RWPE2 (cell line): ENCODE measurements around the gene LPCAT2.

Experiments
- ATAC-seq: fragments of 200-7000 bp; cut with Tn5 transposase; 3 replicates; pipeline ENCODE4 v1.9.1; 2021; ENCODE audit warnings: low read depth
- DNase-seq: peaks from one replicate; pipeline ENCODE4 v3.0.0-alpha.2; 2020; ENCODE audit warnings: low spot score
- H3K27ac ChIP-seq: fragments of 450-650 bp; 2 replicates; pipeline ENCODE4 v1.5.1; 2017; ENCODE audit warnings: mild to moderate bottlenecking; ENCODE audit not compliant: poor library complexity, severe bottlenecking
- H3K27me3 ChIP-seq: fragments of 250-450 bp; sonication (Bioruptor Pico); 2 replicates; pipeline ENCODE4 v1.5.1; 2021; ENCODE audit warnings: mild to moderate bottlenecking, moderate library complexity; ENCODE audit not compliant: insufficient read depth, poor library complexity, severe bottlenecking
- H3K36me3 ChIP-seq: fragments of 250-450 bp; sonication (Bioruptor Pico); 2 replicates; pipeline ENCODE4 v1.5.1; 2020; ENCODE audit warnings: low read depth, mild to moderate bottlenecking, moderate library complexity
- H3K4me1 ChIP-seq: fragments of 250-450 bp; sonication (Bioruptor Pico); 2 replicates; pipeline ENCODE4 v1.5.1; 2021; ENCODE audit warnings: mild to moderate bottlenecking, moderate library complexity; ENCODE audit not compliant: insufficient read depth, poor library complexity, severe bottlenecking
- H3K4me3 ChIP-seq: fragments of 250-450 bp; sonication (Bioruptor Pico); 2 replicates; pipeline ENCODE4 v1.5.1; 2021; ENCODE audit warnings: mild to moderate bottlenecking, moderate library complexity; ENCODE audit not compliant: severe bottlenecking
- H3K9me3 ChIP-seq: fragments of 250-450 bp; sonication (Bioruptor Pico); 2 replicates; pipeline ENCODE4 v1.5.1; 2021; ENCODE audit warnings: mild to moderate bottlenecking, moderate library complexity; ENCODE audit not compliant: severe bottlenecking
- TF ChIP-seq, protein P1 (sequence below): fragments of 450-650 bp; IDR thresholded peaks from one replicate; pipeline ENCODE4 v1.5.1; 2017; ENCODE audit warnings: mild to moderate bottlenecking, moderate library complexity; ENCODE audit not compliant: poor library complexity, severe bottlenecking

The LPCAT2 gene

GRCh38 chr16:55621771-55622170 is 112.9 kb downstream of the LPCAT2 start:
- no peak overlapping the region for H3K27ac ChIP-seq
- H3K27me3 ChIP-seq, result no peaks in the 10 kb centered on the region
- H3K36me3 ChIP-seq, result no peaks in the 10 kb centered on the region
- TF ChIP-seq, protein P1, sequence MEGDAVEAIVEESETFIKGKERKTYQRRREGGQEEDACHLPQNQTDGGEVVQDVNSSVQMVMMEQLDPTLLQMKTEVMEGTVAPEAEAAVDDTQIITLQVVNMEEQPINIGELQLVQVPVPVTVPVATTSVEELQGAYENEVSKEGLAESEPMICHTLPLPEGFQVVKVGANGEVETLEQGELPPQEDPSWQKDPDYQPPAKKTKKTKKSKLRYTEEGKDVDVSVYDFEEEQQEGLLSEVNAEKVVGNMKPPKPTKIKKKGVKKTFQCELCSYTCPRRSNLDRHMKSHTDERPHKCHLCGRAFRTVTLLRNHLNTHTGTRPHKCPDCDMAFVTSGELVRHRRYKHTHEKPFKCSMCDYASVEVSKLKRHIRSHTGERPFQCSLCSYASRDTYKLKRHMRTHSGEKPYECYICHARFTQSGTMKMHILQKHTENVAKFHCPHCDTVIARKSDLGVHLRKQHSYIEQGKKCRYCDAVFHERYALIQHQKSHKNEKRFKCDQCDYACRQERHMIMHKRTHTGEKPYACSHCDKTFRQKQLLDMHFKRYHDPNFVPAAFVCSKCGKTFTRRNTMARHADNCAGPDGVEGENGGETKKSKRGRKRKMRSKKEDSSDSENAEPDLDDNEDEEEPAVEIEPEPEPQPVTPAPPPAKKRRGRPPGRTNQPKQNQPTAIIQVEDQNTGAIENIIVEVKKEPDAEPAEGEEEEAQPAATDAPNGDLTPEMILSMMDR, result no peak
- no peak overlapping the region for H3K4me3 ChIP-seq
- H3K4me1 ChIP-seq, result no peaks in the 10 kb centered on the region
- ATAC-seq (no peak), DNase-seq (no peak)
- H3K9me3 ChIP-seq, result no peaks in the 10 kb centered on the region

- no peaks in the 10 kb centered on the region for H3K9me3 ChIP-seq
- no peak for ATAC-seq
- DNase-seq, result no peak
- H3K36me3 ChIP-seq, result no peaks in the 10 kb centered on the region
- H3K4me1 ChIP-seq, result no peaks in the 10 kb centered on the region
- H3K4me3 ChIP-seq, result no peak overlapping the region
- H3K27ac ChIP-seq, result no peak overlapping the region
- TF ChIP-seq, protein P1, result no peak
- H3K27me3 ChIP-seq, result no peaks in the 10 kb centered on the region
These were observed 113.4 kb downstream of the LPCAT2 start for GRCh38 chr16:55622272-55622671.

DNA sequence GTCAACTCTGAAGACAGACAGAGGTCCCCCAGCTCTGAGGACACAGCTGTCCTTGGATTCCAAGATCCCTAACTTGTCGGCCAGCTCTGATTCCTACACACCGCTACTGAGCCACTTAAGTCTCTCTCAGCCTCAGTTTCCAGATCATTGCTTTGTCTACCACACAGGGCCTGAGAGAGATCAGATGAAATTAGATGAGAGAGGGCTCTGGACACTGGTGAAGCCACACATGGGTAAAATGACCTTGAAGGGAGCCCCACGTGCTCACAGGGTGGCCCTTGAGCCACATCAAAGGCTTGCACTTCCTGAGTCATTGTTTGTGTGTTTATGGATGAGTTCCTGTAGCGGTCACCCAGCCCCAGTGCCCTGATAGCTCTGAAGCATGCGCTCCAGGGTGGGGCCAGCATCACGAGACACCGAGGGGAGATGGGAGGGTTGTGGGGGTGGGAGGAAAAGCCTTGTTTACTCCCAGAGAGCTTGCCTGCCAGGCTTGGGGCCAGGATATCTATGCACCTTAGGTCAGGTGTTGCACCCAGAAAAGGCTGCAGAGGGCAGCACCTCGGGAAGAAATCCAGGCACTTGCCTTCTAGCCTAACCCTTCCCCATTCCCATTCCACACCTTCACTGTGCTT is 114.2 kb downstream of the LPCAT2 start:
- no peak for DNase-seq
- TF ChIP-seq, protein P1, result peak; percentile 34

DNA sequence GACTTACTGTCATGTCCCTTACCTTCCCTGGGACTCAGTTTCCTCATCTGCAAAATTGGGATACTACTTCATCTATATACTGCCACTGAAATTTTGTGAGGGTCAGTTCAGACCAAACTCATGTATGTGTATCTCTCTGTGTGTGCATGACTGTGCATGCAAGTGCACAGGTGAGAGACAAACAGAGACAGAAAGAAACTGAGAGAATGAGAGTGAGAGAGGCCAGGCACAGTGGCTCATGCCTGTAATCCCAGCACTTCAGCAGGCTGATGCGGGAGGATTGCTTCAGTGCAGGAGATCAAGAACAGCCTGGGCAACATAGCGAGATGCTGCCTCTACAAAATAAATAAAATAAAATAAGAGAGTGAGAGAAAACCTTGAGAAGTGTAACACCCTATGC is 114.8 kb downstream of the LPCAT2 start:
- ATAC-seq, result no peak
- H3K36me3 ChIP-seq, result no peaks in the 10 kb centered on the region
- no peak for DNase-seq
- H3K27ac ChIP-seq, result no peak overlapping the region
- TF ChIP-seq, protein P1, result peak; percentile 11
- no peaks in the 10 kb centered on the region for H3K9me3 ChIP-seq
- no peaks in the 10 kb centered on the region for H3K4me1 ChIP-seq
- H3K27me3 ChIP-seq, result no peaks in the 10 kb centered on the region
- no peak overlapping the region for H3K4me3 ChIP-seq

More for the DNA sequence above, 114.2 kb downstream of the LPCAT2 start:
- no peaks in the 10 kb centered on the region for H3K27me3 ChIP-seq
- H3K9me3 ChIP-seq, result no peaks in the 10 kb centered on the region
- peak; percentile 61; the same call in 2 of the 3 replicates for ATAC-seq
- no peak overlapping the region for H3K27ac ChIP-seq
- H3K4me3 ChIP-seq, result no peak overlapping the region
- no peaks in the 10 kb centered on the region for H3K4me1 ChIP-seq
- H3K36me3 ChIP-seq, result no peaks in the 10 kb centered on the region

- ATAC-seq, result no peak
These were observed 115.8 kb downstream of the LPCAT2 start for GRCh38 chr16:55624696-55625095.

More at GRCh38 chr16:55624696-55625095, 115.8 kb downstream of the LPCAT2 start:
- Histone ChIP-seq H3K4me3 (no peak overlapping the region), H3K36me3 (no peaks in the 10 kb centered on the region), H3K4me1 (no peaks in the 10 kb centered on the region), H3K27ac (no peak overlapping the region), H3K27me3 (no peaks in the 10 kb centered on the region), H3K9me3 (no peaks in the 10 kb centered on the region)
- DNase-seq, result no peak
- TF ChIP-seq, protein P1, result no peak
